A549 (cell line): Measurements from ENCODE around the gene AUTS2. TPM values are rescaled to one million over a fixed set of nuclear protein-coding genes. Genes with fewer than 3 reads are reported as not detected.

ENCODE experiments used
- ATAC-seq, 2 experiments: fragments of 200-7000 bp in 1 of 2; fragments of >200 bp in 1 of 2; cut with Nextera tagmentation in 1 of 2; cut with Tn5 transposase in 1 of 2; 3 replicates each; pipeline versions ENCODE4 v1.8.0 to v1.9.1; 2018 to 2020; ENCODE audit warnings: mild to moderate bottlenecking in 1 of 2, moderate library complexity in 1 of 2
- CTCF ChIA-PET: fragments of 300-600 bp; sonication (Branson Sonifier 250); formaldehyde crosslinking; extraction: SDS; loops from one replicate; lab custom pipeline; 2021; ENCODE audit warnings: antibody characterized with exemption, inconsistent platforms; lab: Yijun Ruan, JAX
- POLR2A ChIA-PET: fragments of 350-600 bp; formaldehyde crosslinking; extraction: SDS; loops from one replicate; lab custom pipeline; 2021; ENCODE audit warnings: antibody characterized with exemption, inconsistent platforms; lab: Yijun Ruan, JAX
- DNase-seq, 2 experiments: peaks; one replicate each; pipeline versions ENCODE4 v3.0.0 to v3.0.0-alpha.2; 2011 to 2016; ENCODE audit warnings: low read depth in 1 of 2, low spot score in 1 of 2
- FAIRE-seq: peaks from 2 replicates; lab custom pipeline; 2011; peaks lifted over from hg19 to GRCh38; lab: Jason Lieb, UNC
- H3K27ac ChIP-seq, 2 experiments: fragments of >200 bp; sonication (Bioruptor Twin); formaldehyde crosslinking; 3 replicates each; pipeline ENCODE4 v1.5.1; 2016 to 2017
- H3K4me1 ChIP-seq: fragments of >200 bp; sonication (Bioruptor Twin); formaldehyde crosslinking; 3 replicates; pipeline ENCODE4 v1.6.1; 2016
- H3K4me2 ChIP-seq: fragments of >200 bp; sonication (Bioruptor Twin); formaldehyde crosslinking; 3 replicates; pipeline ENCODE4 v1.6.1; 2016
- H3K4me3 ChIP-seq: fragments of >200 bp; sonication (Bioruptor Twin); formaldehyde crosslinking; 3 replicates; pipeline ENCODE4 v1.5.1; 2016
- H3K9me3 ChIP-seq: fragments of >200 bp; sonication (Bioruptor Twin); formaldehyde crosslinking; 3 replicates; pipeline ENCODE4 v1.6.1; 2016
- CBX2 ChIP-seq: fragments of 200-600 bp; sonication (generic); IDR thresholded peaks from 2 replicates; pipeline ENCODE4 v1.6.1; 2016; ENCODE audit warnings: low read depth, mild to moderate bottlenecking, borderline replicate concordance
- CEBPB ChIP-seq, 2 experiments: fragments of >200 bp in 1 of 2; sonication (Bioruptor Twin) in 1 of 2; formaldehyde crosslinking in 1 of 2; IDR thresholded peaks; 2 replicates each; pipeline ENCODE4 v1.6.1; 2012 to 2016
- CHD2 ChIP-seq: fragments of 150-350 bp; IDR thresholded peaks from 2 replicates; pipeline ENCODE4 v1.6.1; 2014; ENCODE audit warnings: low read length; ENCODE audit not compliant: partially characterized antibody
- EHMT2 ChIP-seq: fragments of 200-600 bp; sonication (generic); IDR thresholded peaks from 2 replicates; pipeline ENCODE4 v1.6.1; 2016; ENCODE audit warnings: antibody characterized with exemption, low read depth, mild to moderate bottlenecking, moderate library complexity
- EP300 ChIP-seq, 2 experiments: fragments of >200 bp; sonication (Bioruptor Twin); formaldehyde crosslinking; IDR thresholded peaks; 2 replicates in 1 of 2; 3 replicates in 1 of 2; pipeline ENCODE4 v1.6.1; 2016 to 2017
- FOSB ChIP-seq: fragments of 250-450 bp; sonication (Bioruptor Pico); IDR thresholded peaks from 2 replicates; pipeline ENCODE4 v1.5.0; 2020; ENCODE audit warnings: mild to moderate bottlenecking, moderate library complexity
- FOXS1 ChIP-seq: fragments of 250-450 bp; sonication (Bioruptor Pico); IDR thresholded peaks from 2 replicates; pipeline ENCODE4 v1.5.0; 2020; ENCODE audit warnings: mild to moderate bottlenecking, moderate library complexity
- HOXA7 ChIP-seq: fragments of 250-450 bp; sonication (Bioruptor Pico); IDR thresholded peaks from 2 replicates; pipeline ENCODE4 v1.5.0; 2020; ENCODE audit warnings: mild to moderate bottlenecking, moderate library complexity
- JUN ChIP-seq, 2 experiments: fragments of >200 bp; sonication (Bioruptor Twin); formaldehyde crosslinking; IDR thresholded peaks; 2 replicates in 1 of 2; 3 replicates in 1 of 2; pipeline ENCODE4 v1.6.1; 2016 to 2017
- MAZ ChIP-seq: fragments of 150-350 bp; IDR thresholded peaks from 2 replicates; pipeline ENCODE4 v1.6.1; 2014; ENCODE audit warnings: antibody characterized with exemption, low read depth, low read length, borderline replicate concordance
- MYC ChIP-seq: IDR thresholded peaks from 2 replicates; pipeline ENCODE4 v1.6.1; 2012; ENCODE audit warnings: mild to moderate bottlenecking, inconsistent platforms, low read length, improper control_type of control experiment, borderline replicate concordance
- NFE2L2 ChIP-seq: fragments of 150-350 bp; conservative IDR thresholded peaks from 2 replicates; pipeline ENCODE4 v1.6.1; 2014; ENCODE audit warnings: low read length
- POLR2A ChIP-seq: IDR thresholded peaks from 2 replicates; pipeline ENCODE4 v1.6.1; 2012; ENCODE audit warnings: mild to moderate bottlenecking, low read length
- POLR2AphosphoS2 ChIP-seq: conservative IDR thresholded peaks from 2 replicates; pipeline ENCODE4 v1.6.1; 2012; ENCODE audit warnings: low read length, improper control_type of control experiment, inconsistent platforms
- RAD21 ChIP-seq, 2 experiments: fragments of >200 bp in 1 of 2; sonication (Bioruptor Twin) in 1 of 2; formaldehyde crosslinking in 1 of 2; IDR thresholded peaks in 1 of 2; conservative IDR thresholded peaks in 1 of 2; 2 replicates in 1 of 2; 3 replicates in 1 of 2; pipeline ENCODE4 v1.6.1; 2012 to 2018; ENCODE audit warnings: inconsistent platforms in 1 of 2
- RARB ChIP-seq: fragments of 250-450 bp; sonication (Bioruptor Pico); IDR thresholded peaks from 2 replicates; pipeline ENCODE4 v1.8.0; 2021; ENCODE audit warnings: mild to moderate bottlenecking, moderate library complexity
- RCOR1 ChIP-seq: fragments of 150-350 bp; IDR thresholded peaks from 2 replicates; pipeline ENCODE4 v1.6.1; 2014; ENCODE audit warnings: antibody characterized with exemption, low read length, low read depth
- RFX5 ChIP-seq: fragments of 450-650 bp; IDR thresholded peaks from 2 replicates; pipeline ENCODE4 v1.7.1; 2014; ENCODE audit warnings: antibody characterized with exemption, mild to moderate bottlenecking, moderate library complexity
- TFCP2L1 ChIP-seq: fragments of 250-450 bp; sonication (Bioruptor Pico); IDR thresholded peaks from 2 replicates; pipeline ENCODE4 v1.5.0; 2021; ENCODE audit warnings: mild to moderate bottlenecking
- TP53 ChIP-seq: fragments of 250-450 bp; sonication (Bioruptor Pico); IDR thresholded peaks from 2 replicates; pipeline ENCODE4 v1.5.0; 2021; ENCODE audit warnings: mild to moderate bottlenecking, moderate library complexity
- ZNF302 ChIP-seq: fragments of 250-450 bp; sonication (Bioruptor Pico); IDR thresholded peaks from 2 replicates; pipeline ENCODE4 v1.9.0; 2021; ENCODE audit warnings: inconsistent platforms, mild to moderate bottlenecking, moderate library complexity
- WGBS: methylation state at CpG from one replicate; pipeline ENCODE4 v1.1.6; 2017; ENCODE audit errors: missing lambda C conversion rate; 5-methylcytosine and 5-hydroxymethylcytosine counted together
- polyA plus RNA-seq, 4 experiments: library from polyadenylated mRNA; depleted of rRNA in 3 of 4; stranded (reverse); fragments of >200 nt; fragmentation: RNase III in 1 of 4; extraction: RNeasy Plus Mini Kit Qiagen cat#74134 plus additional on column Dnase treatment in 1 of 4; gene quantifications; 2 replicates in 3 of 4; 3 replicates in 1 of 4; pipeline ENCODE4 v1.2.3, GENCODE V29; 2011 to 2017
- TF ChIP-seq, protein P1 (sequence below): IDR thresholded peaks from 2 replicates; pipeline ENCODE4 v1.6.1; 2012
- TF ChIP-seq, protein P2 (sequence below): IDR thresholded peaks from 2 replicates; pipeline ENCODE4 v1.6.1; 2012
- TF ChIP-seq, protein P3 (sequence below): fragments of >200 bp; sonication (Bioruptor Twin); formaldehyde crosslinking; IDR thresholded peaks from 3 replicates; pipeline ENCODE4 v1.5.1; 2016

AUTS2 gene
- polyA plus RNA-seq, 2 of the 4 experiments (the other 2 are of a cell fraction): 1.6 to 3.6 TPM

DNA sequence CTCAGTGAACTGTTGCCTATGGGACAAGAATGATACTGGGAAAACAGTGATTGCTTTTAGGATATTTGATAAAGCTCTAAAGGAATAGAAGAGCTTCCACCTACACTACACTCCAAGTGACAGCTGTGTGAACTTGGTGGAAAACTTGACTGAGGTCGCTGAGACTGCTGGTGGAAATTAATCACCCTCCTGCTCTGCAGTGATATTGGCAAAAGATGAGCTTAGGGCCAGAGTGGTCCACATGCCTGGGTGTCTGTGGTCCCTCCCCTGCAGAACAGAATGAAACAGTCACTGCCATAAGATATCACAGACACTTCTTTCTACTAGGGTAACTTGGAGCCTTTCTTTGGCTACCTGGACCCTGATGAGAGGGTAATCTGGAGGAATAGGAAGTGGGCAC lies 1151.6 kb downstream of the AUTS2 start:
- Histone ChIP-seq H3K9me3 (no peaks in the 10 kb centered on the region), H3K4me1 (no peaks in the 10 kb centered on the region), H3K4me3 (no peak overlapping the region), H3K4me2 (no peak overlapping the region), H3K27ac (no peak overlapping the region)
- ChIA-PET CTCF (no interaction called here), POLR2A (no interaction called here)
- DNase-seq (no peak), FAIRE-seq (no peak), ATAC-seq (no peak; a peak in 1 of 6 replicates)
- 10% methylated on average over 1 of the region's 1 CpG for WGBS
- TF ChIP-seq RCOR1: no peak
- TF ChIP-seq CBX2: no peak
- TF ChIP-seq MAZ: no peak
- TF ChIP-seq, protein P1, sequence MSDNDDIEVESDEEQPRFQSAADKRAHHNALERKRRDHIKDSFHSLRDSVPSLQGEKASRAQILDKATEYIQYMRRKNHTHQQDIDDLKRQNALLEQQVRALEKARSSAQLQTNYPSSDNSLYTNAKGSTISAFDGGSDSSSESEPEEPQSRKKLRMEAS: no peak
- TF ChIP-seq RFX5: no peak
- no peak for TF ChIP-seq TFCP2L1
- no peak for TF ChIP-seq CHD2
- TF ChIP-seq MYC: no peak
- TF ChIP-seq, protein P2, sequence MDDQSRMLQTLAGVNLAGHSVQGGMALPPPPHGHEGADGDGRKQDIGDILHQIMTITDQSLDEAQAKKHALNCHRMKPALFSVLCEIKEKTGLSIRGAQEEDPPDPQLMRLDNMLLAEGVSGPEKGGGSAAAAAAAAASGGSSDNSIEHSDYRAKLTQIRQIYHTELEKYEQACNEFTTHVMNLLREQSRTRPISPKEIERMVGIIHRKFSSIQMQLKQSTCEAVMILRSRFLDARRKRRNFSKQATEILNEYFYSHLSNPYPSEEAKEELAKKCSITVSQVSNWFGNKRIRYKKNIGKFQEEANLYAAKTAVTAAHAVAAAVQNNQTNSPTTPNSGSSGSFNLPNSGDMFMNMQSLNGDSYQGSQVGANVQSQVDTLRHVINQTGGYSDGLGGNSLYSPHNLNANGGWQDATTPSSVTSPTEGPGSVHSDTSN: no peak
- TF ChIP-seq RAD21 (conservative IDR thresholded peaks at IDR 0.05 in 1 of 2, IDR thresholded peaks at IDR 0.05 in 1 of 2): no peak
- TF ChIP-seq ZNF302 (CRISPR knock-in tag): no peak

DNA sequence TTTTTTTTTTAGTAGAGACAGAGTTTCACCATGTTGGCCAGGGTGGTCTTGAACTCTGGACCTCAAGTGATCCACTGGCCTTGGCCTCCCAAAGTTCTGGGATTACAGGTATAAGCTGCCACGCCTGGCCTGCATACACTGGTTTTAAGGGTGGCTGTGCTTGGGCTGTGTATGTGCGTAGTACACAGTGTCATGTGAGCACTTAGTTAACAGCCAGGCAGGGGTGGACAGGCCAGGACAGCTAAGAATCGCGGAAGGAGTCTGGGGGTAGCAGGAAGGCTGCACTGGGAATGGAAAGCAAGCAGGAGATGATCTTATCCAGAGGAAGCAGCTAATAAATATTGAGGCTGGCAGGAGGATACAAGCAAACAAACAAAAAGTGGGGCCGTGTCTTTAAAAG lies 1153.6 kb downstream of the AUTS2 start:
- CTCF ChIA-PET: no interaction called here

DNA sequence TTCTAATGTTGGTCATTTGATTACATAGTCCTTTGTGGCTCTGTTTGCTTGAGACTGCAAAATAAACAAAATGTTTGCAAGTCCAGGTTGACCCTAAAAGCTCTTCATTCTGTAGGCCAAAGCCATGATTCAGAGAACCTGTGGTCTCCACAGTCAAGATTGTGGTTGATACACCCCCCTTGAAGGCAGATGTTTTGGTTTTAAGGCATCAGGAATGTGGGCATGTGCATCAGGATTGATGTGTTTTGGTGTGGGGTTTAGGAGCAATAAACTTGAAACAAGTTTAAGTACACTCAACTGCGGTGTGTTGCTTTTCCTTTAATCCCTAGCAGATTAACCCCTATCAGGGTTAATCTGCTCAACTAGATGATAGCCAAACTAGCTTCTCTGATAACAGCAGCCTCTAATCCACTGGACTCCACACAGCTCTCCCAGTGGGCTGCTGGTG lies 1154.5 kb downstream of the AUTS2 start:
- FAIRE-seq (no peak), ATAC-seq (no peak), DNase-seq (no peak)
- Histone ChIP-seq H3K9me3 (no peaks in the 10 kb centered on the region), H3K4me3 (no peak overlapping the region), H3K27ac (no peak overlapping the region), H3K4me2 (no peak overlapping the region), H3K4me1 (no peaks in the 10 kb centered on the region)
- 47% methylated on average over 1 of the region's 1 CpG for WGBS
- POLR2A ChIA-PET: no interaction called here
- TF ChIP-seq POLR2AphosphoS2 (no peak), HOXA7 (no peak), FOXS1 (CRISPR knock-in tag) (no peak), TFCP2L1 (no peak), NFE2L2 (no peak)
- CTCF ChIA-PET: interaction anchor here (1.4 kb wide), 1 partner anchor 18 kb away, joined by 4 read pairs; no protein-coding TSS in a partner anchor

More for the DNA sequence above, 1153.6 kb downstream of the AUTS2 start:
- Histone ChIP-seq H3K27ac (no peak overlapping the region), H3K4me2 (no peak overlapping the region), H3K4me3 (no peak overlapping the region), H3K4me1 (no peaks in the 10 kb centered on the region), H3K9me3 (no peaks in the 10 kb centered on the region)
- DNase-seq: no peak
- FAIRE-seq: no peak
- POLR2A ChIA-PET: no interaction called here
- TF ChIP-seq RARB: no peak
- no peak for TF ChIP-seq EP300 (IDR thresholded peaks at IDR 0.05)
- TF ChIP-seq FOSB: no peak
- TF ChIP-seq FOXS1 (CRISPR knock-in tag): no peak
- TF ChIP-seq JUN (IDR thresholded peaks at IDR 0.05): no peak
- TF ChIP-seq TP53: no peak
- TF ChIP-seq, protein P3, sequence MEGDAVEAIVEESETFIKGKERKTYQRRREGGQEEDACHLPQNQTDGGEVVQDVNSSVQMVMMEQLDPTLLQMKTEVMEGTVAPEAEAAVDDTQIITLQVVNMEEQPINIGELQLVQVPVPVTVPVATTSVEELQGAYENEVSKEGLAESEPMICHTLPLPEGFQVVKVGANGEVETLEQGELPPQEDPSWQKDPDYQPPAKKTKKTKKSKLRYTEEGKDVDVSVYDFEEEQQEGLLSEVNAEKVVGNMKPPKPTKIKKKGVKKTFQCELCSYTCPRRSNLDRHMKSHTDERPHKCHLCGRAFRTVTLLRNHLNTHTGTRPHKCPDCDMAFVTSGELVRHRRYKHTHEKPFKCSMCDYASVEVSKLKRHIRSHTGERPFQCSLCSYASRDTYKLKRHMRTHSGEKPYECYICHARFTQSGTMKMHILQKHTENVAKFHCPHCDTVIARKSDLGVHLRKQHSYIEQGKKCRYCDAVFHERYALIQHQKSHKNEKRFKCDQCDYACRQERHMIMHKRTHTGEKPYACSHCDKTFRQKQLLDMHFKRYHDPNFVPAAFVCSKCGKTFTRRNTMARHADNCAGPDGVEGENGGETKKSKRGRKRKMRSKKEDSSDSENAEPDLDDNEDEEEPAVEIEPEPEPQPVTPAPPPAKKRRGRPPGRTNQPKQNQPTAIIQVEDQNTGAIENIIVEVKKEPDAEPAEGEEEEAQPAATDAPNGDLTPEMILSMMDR: no peak
- TF ChIP-seq POLR2A: no peak
- no peak for TF ChIP-seq CEBPB (IDR thresholded peaks at IDR 0.05)
- TF ChIP-seq EHMT2: no peak
- no peak for ATAC-seq
- WGBS: 41% methylated on average over 5 of the region's 5 CpGs
